Measurements from ENCODE around the gene PIAS3.

GRCh38 chr1:145889722-145890121 lies 30.8 kb upstream of the PIAS3 start:
- TF ChIP-seq, protein P1, sequence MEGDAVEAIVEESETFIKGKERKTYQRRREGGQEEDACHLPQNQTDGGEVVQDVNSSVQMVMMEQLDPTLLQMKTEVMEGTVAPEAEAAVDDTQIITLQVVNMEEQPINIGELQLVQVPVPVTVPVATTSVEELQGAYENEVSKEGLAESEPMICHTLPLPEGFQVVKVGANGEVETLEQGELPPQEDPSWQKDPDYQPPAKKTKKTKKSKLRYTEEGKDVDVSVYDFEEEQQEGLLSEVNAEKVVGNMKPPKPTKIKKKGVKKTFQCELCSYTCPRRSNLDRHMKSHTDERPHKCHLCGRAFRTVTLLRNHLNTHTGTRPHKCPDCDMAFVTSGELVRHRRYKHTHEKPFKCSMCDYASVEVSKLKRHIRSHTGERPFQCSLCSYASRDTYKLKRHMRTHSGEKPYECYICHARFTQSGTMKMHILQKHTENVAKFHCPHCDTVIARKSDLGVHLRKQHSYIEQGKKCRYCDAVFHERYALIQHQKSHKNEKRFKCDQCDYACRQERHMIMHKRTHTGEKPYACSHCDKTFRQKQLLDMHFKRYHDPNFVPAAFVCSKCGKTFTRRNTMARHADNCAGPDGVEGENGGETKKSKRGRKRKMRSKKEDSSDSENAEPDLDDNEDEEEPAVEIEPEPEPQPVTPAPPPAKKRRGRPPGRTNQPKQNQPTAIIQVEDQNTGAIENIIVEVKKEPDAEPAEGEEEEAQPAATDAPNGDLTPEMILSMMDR (IDR thresholded peaks at IDR 0.05) = no peak
- no peak for TF ChIP-seq POLR2A (IDR thresholded peaks at IDR 0.05)
